HG03571 (cell line): ENCODE data around the gene CDC42BPB.

ENCODE experiments used
- ATAC-seq: cut with Tn5 transposase; IDR thresholded peaks from one replicate; pipeline ENCODE4 v1.9.1; 2021; ENCODE audit not compliant: unreplicated experiment

The CDC42BPB gene

DNA sequence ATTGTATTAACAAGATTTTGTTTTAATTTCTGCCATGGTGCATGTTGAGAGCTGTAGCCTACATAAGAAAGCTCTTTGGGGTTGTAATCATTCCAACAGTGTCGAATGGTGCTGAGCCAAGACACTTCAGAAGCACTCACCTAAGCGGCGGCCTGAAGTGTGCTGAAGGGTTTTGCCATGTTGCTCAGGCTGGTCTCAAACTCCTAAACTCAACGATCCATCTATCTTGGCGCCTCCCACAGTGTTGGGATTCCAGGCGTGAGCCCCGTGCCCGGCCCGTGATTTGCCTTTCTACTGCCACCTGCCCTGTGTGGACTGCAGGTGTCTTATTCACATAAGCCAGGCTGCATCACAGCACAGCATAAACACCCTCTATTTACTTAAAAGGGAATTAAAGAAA, 86.0 kb downstream of the CDC42BPB start:
- no peak for ATAC-seq

- no peak for ATAC-seq
Observed at GRCh38 chr14:102970496-102970895, 86.9 kb downstream of the CDC42BPB start.

- no peak for ATAC-seq
Observed at GRCh38 chr14:102969901-102970300, 87.4 kb downstream of the CDC42BPB start.

DNA sequence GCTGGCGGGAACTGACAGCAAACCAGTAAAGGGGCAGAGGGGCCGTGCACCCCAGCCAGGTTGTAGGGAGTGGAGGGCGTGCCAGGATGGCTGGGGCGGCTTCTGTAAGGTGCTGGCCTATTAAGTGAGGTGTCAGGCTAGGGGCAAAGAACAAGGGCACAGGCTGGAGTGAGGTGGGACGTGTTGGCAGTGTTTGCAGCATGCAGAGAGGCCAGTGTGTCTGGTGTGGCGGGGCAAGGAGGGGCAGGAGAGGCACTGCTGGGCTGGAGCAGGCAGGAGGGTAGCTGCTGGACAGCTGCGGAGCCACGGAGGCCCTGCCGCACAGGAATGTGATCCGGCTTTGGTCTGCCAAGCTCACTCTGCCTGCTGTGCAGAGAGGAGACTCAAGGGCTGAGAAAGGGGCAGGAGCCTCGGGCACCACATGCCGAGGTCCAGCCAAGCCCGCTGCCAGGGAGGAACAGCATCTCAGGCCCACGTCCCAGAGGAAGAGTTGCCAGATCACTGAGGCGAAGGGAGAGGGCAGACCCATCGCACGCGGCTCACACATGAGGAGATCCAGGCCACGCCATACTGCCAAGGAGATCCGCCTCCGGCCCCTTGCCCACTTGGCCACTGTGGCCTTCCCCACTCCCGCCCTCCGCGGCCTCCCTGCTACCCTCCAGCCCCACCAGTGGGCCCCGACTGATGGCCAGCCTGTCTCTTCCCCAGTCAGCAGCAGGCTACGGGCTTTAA, 88.1 kb downstream of the CDC42BPB start:
- no peak for ATAC-seq

- ATAC-seq: no peak
Observed at GRCh38 chr14:102968306-102968705, 89.0 kb downstream of the CDC42BPB start.

- no peak for ATAC-seq
Observed at GRCh38 chr14:102967506-102967795, 89.9 kb downstream of the CDC42BPB start.

DNA sequence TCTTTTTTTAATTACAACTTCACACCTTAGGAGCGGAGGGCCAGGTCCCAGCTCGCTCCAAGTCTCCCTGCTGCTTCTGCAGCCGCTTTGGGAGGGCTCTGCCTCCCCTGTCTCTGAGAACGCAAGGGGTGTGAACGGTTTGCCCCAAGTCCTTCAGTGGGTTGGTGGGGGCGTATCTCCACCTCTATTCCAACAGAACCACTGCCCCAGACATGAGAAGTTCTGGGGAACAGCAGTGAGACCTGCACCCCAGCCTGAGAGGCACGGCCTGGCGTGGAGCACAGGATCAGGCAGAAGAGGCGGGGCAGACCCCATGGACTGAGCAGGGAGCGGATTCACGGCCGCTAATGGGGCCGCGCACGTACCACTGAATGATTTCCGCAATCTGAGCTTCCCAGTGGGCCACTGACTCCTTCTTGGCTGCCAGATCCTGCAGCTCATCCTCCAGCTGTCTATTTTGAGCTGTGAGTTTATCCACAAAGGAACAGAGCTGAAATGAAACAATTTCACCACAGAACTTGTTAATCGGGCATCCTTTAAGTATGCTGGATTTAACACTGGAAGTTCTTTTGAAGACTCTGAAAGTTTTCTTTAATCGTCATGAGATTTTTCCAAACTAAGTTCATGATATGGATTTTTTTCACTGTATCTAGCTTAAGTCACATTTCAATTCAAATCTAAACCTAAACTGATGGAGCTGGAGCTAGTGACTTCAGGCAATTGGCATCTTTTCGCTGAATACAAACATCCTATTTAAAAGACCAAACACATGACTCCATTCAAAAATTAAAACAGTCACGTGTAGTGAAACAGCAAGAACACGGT, 90.5 kb downstream of the CDC42BPB start:
- no peak for ATAC-seq

- ATAC-seq: no peak
Observed at GRCh38 chr14:102965971-102966655, 91.2 kb downstream of the CDC42BPB start.

DNA sequence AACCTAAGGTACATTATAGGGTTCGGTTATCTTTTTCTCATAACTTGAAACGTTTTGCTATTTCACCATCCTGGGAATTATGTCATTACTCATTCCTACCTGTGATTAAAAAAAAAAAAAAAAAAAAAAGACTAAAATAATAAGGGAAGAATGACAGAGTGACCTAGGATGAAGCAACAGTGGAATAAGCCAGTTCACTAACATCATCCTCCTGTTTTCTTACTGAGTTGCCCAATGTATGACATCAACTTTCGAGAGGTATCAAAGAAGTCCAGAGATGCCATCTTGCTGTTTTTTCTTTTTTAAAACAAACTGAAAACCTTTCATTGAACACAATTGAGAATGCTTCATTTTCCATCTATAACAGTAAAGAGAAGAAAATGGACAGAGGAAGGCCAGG, 92.1 kb downstream of the CDC42BPB start:
- ATAC-seq: no peak

DNA sequence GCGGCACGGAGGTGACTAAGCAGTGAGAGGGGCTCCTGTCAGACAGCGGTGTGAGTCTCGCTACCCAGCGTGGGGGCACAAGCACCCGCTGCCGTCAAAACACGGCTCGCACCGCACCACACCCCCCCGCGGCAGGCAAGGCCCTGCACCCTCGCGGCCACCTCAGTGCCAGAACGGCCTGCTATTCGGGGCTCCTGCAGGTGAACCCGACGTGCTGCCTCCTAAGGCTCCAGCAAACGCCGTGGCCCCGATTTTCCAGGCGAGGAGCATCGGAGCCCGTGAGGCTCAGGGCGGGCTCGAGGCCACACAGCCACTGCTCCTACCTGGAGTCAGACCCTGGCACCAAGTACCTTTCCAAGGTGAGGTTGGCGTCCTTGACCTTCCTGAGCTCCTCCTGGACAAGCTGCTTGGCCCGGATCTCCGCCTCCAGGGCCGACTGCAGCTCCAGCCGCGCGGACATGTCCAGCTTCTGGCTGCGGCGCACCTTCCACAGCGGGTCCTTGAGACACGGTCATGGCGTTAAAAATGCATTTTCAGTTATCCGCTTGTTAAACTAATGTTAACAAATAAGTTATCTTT, 93.1 kb downstream of the CDC42BPB start:
- ATAC-seq: no peak

- ATAC-seq: no peak
Observed at GRCh38 chr14:102962111-102962627, 95.2 kb downstream of the CDC42BPB start.

DNA sequence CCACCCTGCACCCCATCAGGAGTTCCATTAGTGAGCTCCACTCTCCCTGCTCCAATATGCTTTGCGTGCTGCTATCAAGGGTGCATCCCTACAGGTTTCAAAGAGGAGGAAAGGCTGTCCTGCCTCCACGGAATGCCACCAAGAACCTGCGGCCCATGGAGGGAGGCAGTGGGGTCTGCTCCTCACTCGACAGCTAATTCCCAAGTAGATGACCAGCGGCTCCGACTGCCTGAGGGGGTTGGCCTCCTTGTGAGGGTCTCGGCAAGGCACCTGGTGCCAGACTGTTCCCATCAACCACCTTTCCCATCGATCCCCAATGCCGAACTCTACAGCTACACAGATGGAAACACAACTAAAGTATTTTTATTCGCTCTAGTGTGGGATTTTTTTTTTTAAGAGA, 98.9 kb downstream of the CDC42BPB start:
- no peak for ATAC-seq

DNA sequence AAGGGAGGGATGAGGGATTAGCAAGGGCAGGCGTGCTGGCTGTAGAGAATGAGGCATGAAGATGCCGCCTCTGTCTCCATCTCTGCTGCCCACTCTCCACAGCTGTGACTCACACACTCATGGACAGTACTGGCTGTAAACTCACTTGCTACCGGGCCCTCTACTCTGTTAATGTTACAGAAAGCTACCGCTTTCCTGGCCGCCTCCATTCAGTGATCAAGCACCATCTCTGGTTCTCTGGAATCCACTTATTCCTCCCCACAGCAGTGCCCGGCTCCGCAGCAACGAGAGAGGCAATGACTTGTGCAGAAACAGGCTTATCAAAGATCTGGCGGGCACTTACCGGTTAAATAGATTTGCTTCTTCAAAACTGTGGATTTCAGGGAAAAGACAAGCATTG, 100.1 kb downstream of the CDC42BPB start:
- no peak for ATAC-seq

GRCh38 chr14:102955636-102956408, 101.5 kb downstream of the CDC42BPB start:
- no peak for ATAC-seq

GRCh38 chr14:102954081-102954789, 103.1 kb downstream of the CDC42BPB start:
- no peak for ATAC-seq

DNA sequence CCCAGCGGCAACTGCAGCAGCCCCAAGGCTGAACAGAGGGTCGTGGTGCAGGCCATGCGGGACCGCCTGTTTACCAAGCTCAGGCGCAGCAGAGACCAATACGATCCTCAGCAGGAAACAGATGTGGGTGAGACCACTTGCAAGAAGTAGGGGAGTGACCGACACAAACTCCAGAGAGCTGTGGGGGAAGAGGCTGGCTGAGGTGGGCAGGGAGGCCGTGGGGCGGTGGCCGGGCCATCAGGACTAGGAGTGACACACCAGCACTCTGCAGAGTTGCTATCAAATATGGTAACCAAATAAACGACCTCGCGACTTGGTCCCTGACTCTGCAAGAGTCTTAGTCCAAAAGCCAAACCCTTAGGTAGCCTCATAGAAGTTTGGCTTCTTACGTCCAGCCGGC, 104.2 kb downstream of the CDC42BPB start:
- ATAC-seq: no peak

GRCh38 chr14:102952276-102952675, 105.1 kb downstream of the CDC42BPB start:
- no peak for ATAC-seq

DNA sequence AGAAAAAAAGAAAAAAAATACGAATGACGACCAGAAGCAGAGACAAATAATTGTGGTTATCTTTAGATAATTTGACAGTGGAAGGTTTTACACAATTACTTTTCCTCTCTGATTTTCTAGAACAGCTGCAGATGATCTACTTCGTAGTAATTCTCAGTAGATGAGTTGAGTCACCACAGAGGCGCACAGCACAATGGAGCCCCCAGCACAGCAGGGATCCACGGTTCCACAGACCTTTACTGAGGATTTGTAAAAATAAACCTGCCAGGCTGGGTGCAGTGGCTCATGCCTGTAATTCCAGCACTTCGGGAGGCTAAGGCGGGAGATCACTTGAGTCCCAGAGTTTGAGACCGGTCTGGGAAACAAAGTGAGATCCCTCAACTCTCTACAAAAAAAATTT, 105.5 kb downstream of the CDC42BPB start:
- ATAC-seq: no peak

DNA sequence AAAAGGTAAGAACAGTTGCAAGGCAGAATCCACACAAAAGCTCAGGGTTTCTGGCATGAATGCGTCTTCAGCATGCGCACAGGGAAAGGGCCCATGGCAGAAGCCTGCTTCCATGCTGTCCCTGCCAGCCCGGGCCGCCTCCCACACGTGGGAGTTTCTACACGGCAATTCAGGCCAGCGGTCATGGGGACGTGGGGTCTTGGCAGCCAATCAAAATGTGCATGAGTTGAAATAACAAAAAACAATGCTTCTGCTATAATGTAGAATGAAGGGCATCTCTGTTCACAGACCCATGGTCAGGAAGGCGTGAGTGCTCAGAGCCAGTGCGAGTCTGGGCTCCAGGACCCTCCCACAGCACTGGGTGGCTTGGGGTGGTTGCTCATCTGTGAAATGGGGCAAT, 106.3 kb downstream of the CDC42BPB start:
- no peak for ATAC-seq

- ATAC-seq: no peak
Observed at GRCh38 chr14:102949801-102950451, 107.4 kb downstream of the CDC42BPB start.
